GM18502 (cell line): ENCODE results near the gene SNORC.
"Not testable (repeated sequence)": the region's sequence is repeated elsewhere in the genome, so short reads cannot be mapped to it uniquely, and the experiment has no call there.

Experiments used
- ATAC-seq: cut with Tn5 transposase; IDR thresholded peaks from one replicate; pipeline ENCODE4 v1.9.1; 2021; ENCODE audit warnings: mild to moderate bottlenecking; ENCODE audit not compliant: unreplicated experiment, poor library complexity

Gene SNORC

GRCh38 chr2:232893834-232894233 lies 23.8 kb downstream of the SNORC start:
- no peak for ATAC-seq

GRCh38 chr2:232894251-232894650 lies 24.2 kb downstream of the SNORC start:
- no peak for ATAC-seq

- no peak for ATAC-seq
Measured at GRCh38 chr2:232894746-232895145, 24.7 kb downstream of the SNORC start.

- no peak for ATAC-seq
Measured at GRCh38 chr2:232896111-232896510, 26.0 kb downstream of the SNORC start.

- ATAC-seq = no peak
Measured at GRCh38 chr2:232896720-232897597, 26.9 kb downstream of the SNORC start.

- ATAC-seq = no peak
Measured at GRCh38 chr2:232897598-232898408, 27.7 kb downstream of the SNORC start.

GRCh38 chr2:232898592-232899543 lies 28.8 kb downstream of the SNORC start:
- no peak for ATAC-seq

GRCh38 chr2:232900811-232901735 lies 31.0 kb downstream of the SNORC start:
- ATAC-seq = no peak

- no peak for ATAC-seq
Measured at GRCh38 chr2:232901736-232902578, 31.9 kb downstream of the SNORC start.

- no peak for ATAC-seq
Measured at GRCh38 chr2:232903989-232904388, 33.9 kb downstream of the SNORC start.

- not testable (repeated sequence) for ATAC-seq
Measured at GRCh38 chr2:232906867-232907717, 37.0 kb downstream of the SNORC start.

GRCh38 chr2:232907718-232908085 lies 37.6 kb downstream of the SNORC start:
- not testable (repeated sequence) for ATAC-seq

- ATAC-seq = no peak
Measured at GRCh38 chr2:232908695-232909094, 38.6 kb downstream of the SNORC start.

GRCh38 chr2:232910376-232910775 lies 40.3 kb downstream of the SNORC start:
- ATAC-seq = no peak

- ATAC-seq = no peak
Measured at GRCh38 chr2:232911712-232912277, 41.7 kb downstream of the SNORC start.

- no peak for ATAC-seq
Measured at GRCh38 chr2:232913903-232914302, 43.8 kb downstream of the SNORC start.

- ATAC-seq = no peak
Measured at GRCh38 chr2:232919141-232919540, 49.1 kb downstream of the SNORC start.
